K562 (cell line): ENCODE measurements around the gene WDR46. TPM values are rescaled to one million over a fixed set of nuclear protein-coding genes. Genes with fewer than 3 reads are reported as not detected.

Source experiments
- CHD1 ChIP-seq: fragments of 200-600 bp; sonication (generic); IDR thresholded peaks from one replicate; pipeline ENCODE4 v1.6.1; 2012; ENCODE audit warnings: mild to moderate bottlenecking, moderate library complexity, low read length, inconsistent platforms
- MCM7 ChIP-seq, 2 experiments: fragments of 450-650 bp; IDR thresholded peaks; 2 replicates each; pipeline ENCODE4 v1.6.1; 2016 to 2018
- NFXL1 ChIP-seq: fragments of 450-650 bp; formaldehyde crosslinking; IDR thresholded peaks from 2 replicates; pipeline ENCODE4 v1.4.0; 2021; ENCODE audit warnings: mild to moderate bottlenecking
- RUNX1 ChIP-seq: sonication (generic); IDR thresholded peaks from 2 replicates; pipeline ENCODE4 v1.6.1; 2016; ENCODE audit warnings: antibody characterized with exemption, low read depth
- SNIP1 ChIP-seq: fragments of 450-650 bp; IDR thresholded peaks from 2 replicates; pipeline ENCODE4 v1.7.1; 2017; ENCODE audit warnings: low read depth, mild to moderate bottlenecking
- SNRNP70 ChIP-seq: fragments of 200-400 bp; formaldehyde crosslinking; optimal IDR thresholded peaks from 2 replicates; pipeline ENCODE3; 2017; ENCODE audit warnings: low read depth, low read length
- SP2 ChIP-seq: IDR thresholded peaks from 2 replicates; pipeline ENCODE4 v1.6.1; 2011; ENCODE audit warnings: mild to moderate bottlenecking, low read depth, low read length, moderate library complexity; ENCODE audit not compliant: poor library complexity, severe bottlenecking; ENCODE audit errors: extremely low read depth
- TAF9B ChIP-seq: fragments of 450-650 bp; IDR thresholded peaks from 2 replicates; pipeline ENCODE4 v1.6.1; 2018; ENCODE audit warnings: mild to moderate bottlenecking; ENCODE audit not compliant: partially characterized antibody
- TARDBP ChIP-seq: fragments of 450-650 bp; IDR thresholded peaks from 2 replicates; pipeline ENCODE4 v1.6.1; 2016
- ZNF133 ChIP-seq: fragments of 250-450 bp; sonication (Bioruptor Pico); IDR thresholded peaks from 2 replicates; pipeline ENCODE4 v1.4.0; 2020; ENCODE audit warnings: mild to moderate bottlenecking
- ZNF134 ChIP-seq: fragments of 250-450 bp; sonication (Bioruptor Pico); conservative IDR thresholded peaks from 2 replicates; pipeline ENCODE4 v1.4.0; 2020
- ZNF184 ChIP-seq: sonication (generic); formaldehyde crosslinking; IDR thresholded peaks from 2 replicates; pipeline ENCODE4 v1.5.0; 2020; ENCODE audit warnings: missing genetic modification reagents
- ZNF41 ChIP-seq: fragments of 250-450 bp; sonication (Bioruptor Pico); conservative IDR thresholded peaks from 2 replicates; pipeline ENCODE4 v1.4.0; 2020; ENCODE audit warnings: mild to moderate bottlenecking
- ZNF444 ChIP-seq: fragments of 250-450 bp; sonication (Bioruptor Pico); IDR thresholded peaks from 2 replicates; pipeline ENCODE4 v1.4.0; 2020; ENCODE audit warnings: mild to moderate bottlenecking, moderate library complexity
- ZNF780A ChIP-seq: fragments of 250-450 bp; sonication (Bioruptor Pico); IDR thresholded peaks from 2 replicates; pipeline ENCODE4 v1.5.0; 2021; ENCODE audit warnings: mild to moderate bottlenecking
- polyA plus RNA-seq, 8 experiments: library from polyadenylated mRNA; depleted of rRNA in 4 of 8; stranded (reverse) in 5 of 8; unstranded in 3 of 8; fragments of >200 nt; fragmentation: Nextera tagmentation in 2 of 8; fragmentation: Illumina TruSeq in 1 of 8; extraction: Ambion mirVana in 2 of 8; extraction: Trizol in 1 of 8; gene quantifications; 2 replicates each; pipeline versions ENCODE4 v1.2.1 to v1.2.3, GENCODE V29; 2011 to 2014; ENCODE audit warnings: inconsistent platforms in 1 of 8, missing spikeins in 1 of 8
- total RNA-seq, 7 experiments: library from RNA; depleted of rRNA in 6 of 7; stranded (reverse); fragments of >200 nt in 6 of 7; fragmentation: Illumina TruSeq in 2 of 7; extraction: Trizol in 2 of 7; gene quantifications; 2 replicates each; pipeline versions ENCODE4 v1.2.1 to v1.2.3, GENCODE V29; 2011 to 2021; ENCODE audit warnings: low replicate concordance in 1 of 7
- TF ChIP-seq, protein P1 (sequence below), 2 experiments: fragments of 450-650 bp; IDR thresholded peaks; 2 replicates each; pipeline ENCODE4 v1.6.1; 2016
- TF ChIP-seq, protein P2 (sequence below): fragments of 450-650 bp; IDR thresholded peaks from 2 replicates; pipeline ENCODE4 v1.6.1; 2016; ENCODE audit warnings: mild to moderate bottlenecking, moderate library complexity

WDR46 gene
- total and polyA plus RNA-seq, 9 of the 15 experiments (the other 6 are each of a cell fraction or from before 2014, with no cell fraction given), result 8.9 to 146 (median 93.1) TPM

DNA sequence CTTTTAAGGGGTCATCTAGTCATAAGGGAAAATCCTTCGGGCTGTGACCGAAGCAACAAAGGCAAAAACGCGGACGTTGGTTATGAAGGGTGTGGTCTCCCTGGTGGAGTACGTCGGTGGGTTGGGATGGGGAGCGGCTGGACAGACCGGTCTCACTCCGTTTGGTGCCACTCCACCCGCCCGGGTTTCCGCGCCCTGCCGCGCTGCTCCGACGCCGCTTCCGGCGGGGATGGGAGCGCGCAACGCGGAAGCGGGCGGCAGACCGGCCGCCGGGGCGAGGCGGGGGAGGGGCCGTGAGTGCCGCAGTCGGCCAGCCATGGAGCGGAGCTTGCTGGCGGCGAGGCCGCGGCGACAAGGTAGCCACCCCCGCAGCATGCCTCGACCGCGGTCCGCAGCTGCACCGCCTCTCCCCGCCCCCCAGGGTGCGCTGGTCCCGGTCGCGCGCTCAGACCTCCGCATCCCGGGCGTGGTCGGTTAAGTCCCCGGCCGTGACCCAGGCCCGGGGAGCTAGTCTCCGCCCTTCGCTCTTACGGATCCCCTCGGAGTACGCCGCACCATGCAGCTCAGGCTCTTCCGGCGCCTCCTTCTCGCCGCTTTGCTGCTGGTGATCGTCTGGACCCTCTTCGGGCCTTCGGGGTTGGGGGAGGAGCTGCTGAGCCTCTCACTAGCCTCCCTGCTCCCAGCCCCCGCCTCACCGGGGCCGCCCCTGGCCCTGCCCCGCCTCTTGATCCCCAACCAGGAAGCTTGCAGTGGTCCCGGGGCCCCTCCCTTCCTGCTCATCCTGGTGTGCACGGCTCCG, 12.0 kb downstream of the WDR46 start, which contains the start of gene B3GALT4 (continued):
- no peak for TF ChIP-seq ZNF133 (CRISPR knock-in tag)
- TF ChIP-seq SNRNP70, result peak; percentile 85
- TF ChIP-seq SNIP1, result no peak
- no peak for TF ChIP-seq TAF9B
- no peak for TF ChIP-seq CHD1
- TF ChIP-seq, protein P1, sequence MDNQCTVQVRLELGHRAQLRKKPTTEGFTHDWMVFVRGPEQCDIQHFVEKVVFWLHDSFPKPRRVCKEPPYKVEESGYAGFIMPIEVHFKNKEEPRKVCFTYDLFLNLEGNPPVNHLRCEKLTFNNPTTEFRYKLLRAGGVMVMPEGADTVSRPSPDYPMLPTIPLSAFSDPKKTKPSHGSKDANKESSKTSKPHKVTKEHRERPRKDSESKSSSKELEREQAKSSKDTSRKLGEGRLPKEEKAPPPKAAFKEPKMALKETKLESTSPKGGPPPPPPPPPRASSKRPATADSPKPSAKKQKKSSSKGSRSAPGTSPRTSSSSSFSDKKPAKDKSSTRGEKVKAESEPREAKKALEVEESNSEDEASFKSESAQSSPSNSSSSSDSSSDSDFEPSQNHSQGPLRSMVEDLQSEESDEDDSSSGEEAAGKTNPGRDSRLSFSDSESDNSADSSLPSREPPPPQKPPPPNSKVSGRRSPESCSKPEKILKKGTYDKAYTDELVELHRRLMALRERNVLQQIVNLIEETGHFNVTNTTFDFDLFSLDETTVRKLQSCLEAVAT (IDR thresholded peaks at IDR 0.05), result no peak
- 0 out of 2 replicates have a peak, but pooled peaks have one; percentile 21 for TF ChIP-seq RUNX1
- 0 out of 2 replicates have a peak, but pooled peaks have one; percentile 20 for TF ChIP-seq ZNF444
- peak; percentile 13; the same call in 1 of the 2 replicates for TF ChIP-seq NFXL1 (CRISPR knock-in tag)
- TF ChIP-seq ZNF780A (CRISPR knock-in tag), result peak; percentile 81; the same call in 1 of the 2 replicates
- TF ChIP-seq SP2, result peak; percentile 18
- TF ChIP-seq, protein P2, sequence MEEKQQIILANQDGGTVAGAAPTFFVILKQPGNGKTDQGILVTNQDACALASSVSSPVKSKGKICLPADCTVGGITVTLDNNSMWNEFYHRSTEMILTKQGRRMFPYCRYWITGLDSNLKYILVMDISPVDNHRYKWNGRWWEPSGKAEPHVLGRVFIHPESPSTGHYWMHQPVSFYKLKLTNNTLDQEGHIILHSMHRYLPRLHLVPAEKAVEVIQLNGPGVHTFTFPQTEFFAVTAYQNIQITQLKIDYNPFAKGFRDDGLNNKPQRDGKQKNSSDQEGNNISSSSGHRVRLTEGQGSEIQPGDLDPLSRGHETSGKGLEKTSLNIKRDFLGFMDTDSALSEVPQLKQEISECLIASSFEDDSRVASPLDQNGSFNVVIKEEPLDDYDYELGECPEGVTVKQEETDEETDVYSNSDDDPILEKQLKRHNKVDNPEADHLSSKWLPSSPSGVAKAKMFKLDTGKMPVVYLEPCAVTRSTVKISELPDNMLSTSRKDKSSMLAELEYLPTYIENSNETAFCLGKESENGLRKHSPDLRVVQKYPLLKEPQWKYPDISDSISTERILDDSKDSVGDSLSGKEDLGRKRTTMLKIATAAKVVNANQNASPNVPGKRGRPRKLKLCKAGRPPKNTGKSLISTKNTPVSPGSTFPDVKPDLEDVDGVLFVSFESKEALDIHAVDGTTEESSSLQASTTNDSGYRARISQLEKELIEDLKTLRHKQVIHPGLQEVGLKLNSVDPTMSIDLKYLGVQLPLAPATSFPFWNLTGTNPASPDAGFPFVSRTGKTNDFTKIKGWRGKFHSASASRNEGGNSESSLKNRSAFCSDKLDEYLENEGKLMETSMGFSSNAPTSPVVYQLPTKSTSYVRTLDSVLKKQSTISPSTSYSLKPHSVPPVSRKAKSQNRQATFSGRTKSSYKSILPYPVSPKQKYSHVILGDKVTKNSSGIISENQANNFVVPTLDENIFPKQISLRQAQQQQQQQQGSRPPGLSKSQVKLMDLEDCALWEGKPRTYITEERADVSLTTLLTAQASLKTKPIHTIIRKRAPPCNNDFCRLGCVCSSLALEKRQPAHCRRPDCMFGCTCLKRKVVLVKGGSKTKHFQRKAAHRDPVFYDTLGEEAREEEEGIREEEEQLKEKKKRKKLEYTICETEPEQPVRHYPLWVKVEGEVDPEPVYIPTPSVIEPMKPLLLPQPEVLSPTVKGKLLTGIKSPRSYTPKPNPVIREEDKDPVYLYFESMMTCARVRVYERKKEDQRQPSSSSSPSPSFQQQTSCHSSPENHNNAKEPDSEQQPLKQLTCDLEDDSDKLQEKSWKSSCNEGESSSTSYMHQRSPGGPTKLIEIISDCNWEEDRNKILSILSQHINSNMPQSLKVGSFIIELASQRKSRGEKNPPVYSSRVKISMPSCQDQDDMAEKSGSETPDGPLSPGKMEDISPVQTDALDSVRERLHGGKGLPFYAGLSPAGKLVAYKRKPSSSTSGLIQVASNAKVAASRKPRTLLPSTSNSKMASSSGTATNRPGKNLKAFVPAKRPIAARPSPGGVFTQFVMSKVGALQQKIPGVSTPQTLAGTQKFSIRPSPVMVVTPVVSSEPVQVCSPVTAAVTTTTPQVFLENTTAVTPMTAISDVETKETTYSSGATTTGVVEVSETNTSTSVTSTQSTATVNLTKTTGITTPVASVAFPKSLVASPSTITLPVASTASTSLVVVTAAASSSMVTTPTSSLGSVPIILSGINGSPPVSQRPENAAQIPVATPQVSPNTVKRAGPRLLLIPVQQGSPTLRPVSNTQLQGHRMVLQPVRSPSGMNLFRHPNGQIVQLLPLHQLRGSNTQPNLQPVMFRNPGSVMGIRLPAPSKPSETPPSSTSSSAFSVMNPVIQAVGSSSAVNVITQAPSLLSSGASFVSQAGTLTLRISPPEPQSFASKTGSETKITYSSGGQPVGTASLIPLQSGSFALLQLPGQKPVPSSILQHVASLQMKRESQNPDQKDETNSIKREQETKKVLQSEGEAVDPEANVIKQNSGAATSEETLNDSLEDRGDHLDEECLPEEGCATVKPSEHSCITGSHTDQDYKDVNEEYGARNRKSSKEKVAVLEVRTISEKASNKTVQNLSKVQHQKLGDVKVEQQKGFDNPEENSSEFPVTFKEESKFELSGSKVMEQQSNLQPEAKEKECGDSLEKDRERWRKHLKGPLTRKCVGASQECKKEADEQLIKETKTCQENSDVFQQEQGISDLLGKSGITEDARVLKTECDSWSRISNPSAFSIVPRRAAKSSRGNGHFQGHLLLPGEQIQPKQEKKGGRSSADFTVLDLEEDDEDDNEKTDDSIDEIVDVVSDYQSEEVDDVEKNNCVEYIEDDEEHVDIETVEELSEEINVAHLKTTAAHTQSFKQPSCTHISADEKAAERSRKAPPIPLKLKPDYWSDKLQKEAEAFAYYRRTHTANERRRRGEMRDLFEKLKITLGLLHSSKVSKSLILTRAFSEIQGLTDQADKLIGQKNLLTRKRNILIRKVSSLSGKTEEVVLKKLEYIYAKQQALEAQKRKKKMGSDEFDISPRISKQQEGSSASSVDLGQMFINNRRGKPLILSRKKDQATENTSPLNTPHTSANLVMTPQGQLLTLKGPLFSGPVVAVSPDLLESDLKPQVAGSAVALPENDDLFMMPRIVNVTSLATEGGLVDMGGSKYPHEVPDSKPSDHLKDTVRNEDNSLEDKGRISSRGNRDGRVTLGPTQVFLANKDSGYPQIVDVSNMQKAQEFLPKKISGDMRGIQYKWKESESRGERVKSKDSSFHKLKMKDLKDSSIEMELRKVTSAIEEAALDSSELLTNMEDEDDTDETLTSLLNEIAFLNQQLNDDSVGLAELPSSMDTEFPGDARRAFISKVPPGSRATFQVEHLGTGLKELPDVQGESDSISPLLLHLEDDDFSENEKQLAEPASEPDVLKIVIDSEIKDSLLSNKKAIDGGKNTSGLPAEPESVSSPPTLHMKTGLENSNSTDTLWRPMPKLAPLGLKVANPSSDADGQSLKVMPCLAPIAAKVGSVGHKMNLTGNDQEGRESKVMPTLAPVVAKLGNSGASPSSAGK, result no peak
- no peak for TF ChIP-seq MCM7 (IDR thresholded peaks at IDR 0.05)
- TF ChIP-seq TARDBP, result peak; percentile 90
- no peak for TF ChIP-seq ZNF134 (CRISPR knock-in tag)
- no peak for TF ChIP-seq ZNF184 (CRISPR knock-in tag)
- peak; percentile 49; the same call in 1 of the 2 replicates for TF ChIP-seq ZNF41 (CRISPR knock-in tag)
